HL-60 (cell line): ENCODE measurements around the gene FADS3.

Experiments used
- CTCF ChIP-seq: IDR thresholded peaks from one replicate; pipeline ENCODE4 v1.5.1; 2011; ENCODE audit warnings: low read length, control low read depth, inconsistent platforms; ENCODE audit not compliant: insufficient read depth
- GABPA ChIP-seq: IDR thresholded peaks from 2 replicates; pipeline ENCODE4 v1.6.1; 2012; ENCODE audit warnings: low read depth
- POLR2AphosphoS5 ChIP-seq: IDR thresholded peaks from 2 replicates; pipeline ENCODE4 v1.6.1; 2012; ENCODE audit warnings: low read depth
- REST ChIP-seq: IDR thresholded peaks from 2 replicates; pipeline ENCODE4 v1.6.1; 2012; ENCODE audit warnings: low read depth; ENCODE audit not compliant: insufficient replicate concordance

GRCh38 chr11:61853698-61854169 is 37.6 kb downstream of the FADS3 start:
- TF ChIP-seq CTCF (no peak), GABPA (no peak), POLR2AphosphoS5 (no peak), REST (no peak)
